Suppressor macrophage treated with lipopolysaccharide for 4 hours (primary cell): Measurements from ENCODE around the gene PSME3.

Experiments used
- DNase-seq: peaks from one replicate; pipeline ENCODE4 v3.0.0-alpha.2; 2020

PSME3 gene

DNA sequence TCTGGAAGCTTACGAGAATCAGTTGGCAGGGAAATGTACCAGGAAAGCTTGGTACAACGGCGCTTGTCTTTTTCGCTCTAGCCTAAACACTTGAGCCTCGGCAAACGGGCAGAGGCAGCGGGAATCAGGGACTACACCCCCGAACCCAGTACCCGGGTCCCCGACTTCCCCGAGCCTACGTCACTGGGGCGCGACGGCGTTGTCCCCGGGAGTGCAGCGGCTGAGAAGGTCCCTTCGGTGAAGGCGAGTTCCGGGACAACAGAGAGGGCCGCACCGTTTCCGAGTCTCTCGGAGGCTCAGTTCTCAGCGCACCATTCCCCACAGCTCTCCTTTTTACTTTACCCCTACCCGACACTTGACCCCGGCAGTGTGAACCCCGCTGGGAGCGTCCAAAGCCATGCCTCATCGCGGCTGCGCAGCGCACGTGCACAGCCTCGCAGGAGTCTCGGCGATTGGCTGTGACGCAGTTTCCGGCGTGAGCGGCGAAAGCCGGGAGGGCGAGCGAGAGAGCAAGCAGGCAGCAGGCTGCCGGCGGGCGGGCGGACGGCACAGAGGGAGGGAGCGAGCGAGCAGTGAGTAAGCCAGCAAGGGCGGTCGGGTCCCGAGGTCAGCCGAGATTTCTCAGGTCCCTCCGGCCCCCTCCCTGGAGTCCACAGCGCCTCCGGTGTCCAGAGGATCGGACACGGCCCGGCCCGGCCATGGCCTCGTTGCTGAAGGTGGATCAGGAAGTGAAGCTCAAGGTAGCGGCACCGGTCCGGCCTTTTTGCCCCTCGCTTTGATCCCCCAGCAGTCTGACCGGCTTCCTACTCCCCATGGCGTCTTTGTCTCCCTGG, at the start of gene PSME3:
TSS of gene PSME3 (plus strand) at position 464 of the 833 bp plus-strand sequence. CDS start at position 699, 235 bp downstream.
- DNase-seq: peak; percentile 94

DNA sequence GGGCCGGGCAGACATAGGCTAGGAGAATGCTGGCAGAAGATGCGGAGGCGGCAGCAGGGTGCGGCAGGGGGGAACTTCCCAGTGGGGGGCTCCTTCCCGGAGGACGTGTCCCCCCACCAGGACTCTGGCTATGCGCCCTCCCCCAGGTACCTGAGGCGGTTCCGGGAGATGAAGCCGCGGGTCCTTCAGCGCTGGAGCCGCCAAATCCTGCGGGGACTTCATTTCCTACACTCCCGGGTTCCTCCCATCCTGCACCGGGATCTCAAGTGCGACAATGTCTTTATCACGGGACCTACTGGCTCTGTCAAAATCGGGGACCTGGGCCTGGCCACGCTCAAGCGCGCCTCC, 49.4 kb upstream of the PSME3 start:
- no peak for DNase-seq

- peak; percentile 43 for DNase-seq
These were observed 48.8 kb upstream of the PSME3 start for GRCh38 chr17:42784409-42784808.

DNA sequence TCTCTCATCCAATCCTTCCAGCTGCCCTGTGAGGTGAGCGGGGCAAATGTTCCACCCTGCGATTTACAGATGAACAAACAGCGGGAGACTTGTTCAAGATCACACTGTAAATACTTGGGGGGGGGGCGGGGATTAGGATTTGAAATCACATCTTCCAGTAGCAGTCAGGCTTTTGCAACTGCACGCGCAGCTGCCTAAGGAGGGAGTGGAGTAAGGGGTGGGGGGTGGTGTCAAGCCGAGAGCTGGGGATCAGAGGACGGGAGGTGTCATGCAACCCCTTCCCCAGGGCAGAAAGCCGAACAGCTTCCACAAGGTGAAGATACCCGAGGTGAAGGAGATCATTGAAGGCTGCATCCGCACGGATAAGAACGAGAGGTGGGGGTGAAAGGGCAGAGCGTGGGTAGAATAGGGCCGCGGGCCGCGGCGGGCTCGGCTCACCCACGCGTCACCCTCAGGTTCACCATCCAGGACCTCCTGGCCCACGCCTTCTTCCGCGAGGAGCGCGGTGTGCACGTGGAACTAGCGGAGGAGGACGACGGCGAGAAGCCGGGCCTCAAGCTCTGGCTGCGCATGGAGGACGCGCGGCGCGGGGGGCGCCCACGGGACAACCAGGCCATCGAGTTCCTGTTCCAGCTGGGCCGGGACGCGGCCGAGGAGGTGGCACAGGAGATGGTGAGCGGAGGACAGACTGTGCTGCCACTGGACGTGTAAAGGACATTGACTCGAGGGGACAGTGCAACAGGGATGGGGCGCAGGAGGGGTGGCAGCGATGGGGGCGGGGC, 48.2 kb upstream of the PSME3 start:
- DNase-seq: no peak

DNA sequence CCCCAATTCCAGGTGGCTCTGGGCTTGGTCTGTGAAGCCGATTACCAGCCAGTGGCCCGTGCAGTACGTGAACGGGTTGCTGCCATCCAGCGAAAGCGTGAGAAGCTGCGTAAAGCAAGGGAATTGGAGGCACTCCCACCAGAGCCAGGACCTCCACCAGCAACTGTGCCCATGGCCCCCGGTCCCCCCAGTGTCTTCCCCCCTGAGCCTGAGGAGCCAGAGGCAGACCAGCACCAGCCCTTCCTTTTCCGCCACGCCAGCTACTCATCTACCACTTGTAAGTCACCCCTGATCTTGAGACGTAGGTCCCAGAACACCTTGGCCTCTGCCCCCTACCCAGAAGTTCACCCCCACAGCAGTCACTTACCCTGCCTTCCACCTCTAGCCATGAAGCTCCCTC, 45.9 kb upstream of the PSME3 start:
- DNase-seq: no peak

- DNase-seq: no peak
These were observed 41.2 kb upstream of the PSME3 start for GRCh38 chr17:42791948-42792347.

GRCh38 chr17:42792545-42792944, 40.7 kb upstream of the PSME3 start:
- DNase-seq: no peak

DNA sequence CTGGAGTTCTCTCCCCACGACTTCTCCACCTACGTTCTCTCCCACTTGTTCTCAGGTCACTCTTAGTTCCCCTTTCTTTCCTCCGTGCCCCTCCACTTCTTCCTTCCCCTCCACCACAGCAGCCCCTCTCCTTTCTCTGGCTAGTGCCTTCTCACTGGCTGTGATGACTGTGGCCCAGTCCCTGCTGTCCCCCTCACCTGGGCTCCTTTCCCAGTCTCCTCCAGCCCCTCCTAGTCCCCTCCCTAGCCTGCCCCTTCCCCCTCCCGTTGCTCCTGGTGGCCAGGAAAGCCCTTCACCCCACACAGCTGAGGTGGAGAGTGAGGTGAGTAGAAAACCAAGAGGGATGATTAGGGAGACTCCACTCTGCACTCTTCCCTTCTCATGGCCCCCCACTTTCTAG, 38.1 kb upstream of the PSME3 start:
- DNase-seq: no peak

DNA sequence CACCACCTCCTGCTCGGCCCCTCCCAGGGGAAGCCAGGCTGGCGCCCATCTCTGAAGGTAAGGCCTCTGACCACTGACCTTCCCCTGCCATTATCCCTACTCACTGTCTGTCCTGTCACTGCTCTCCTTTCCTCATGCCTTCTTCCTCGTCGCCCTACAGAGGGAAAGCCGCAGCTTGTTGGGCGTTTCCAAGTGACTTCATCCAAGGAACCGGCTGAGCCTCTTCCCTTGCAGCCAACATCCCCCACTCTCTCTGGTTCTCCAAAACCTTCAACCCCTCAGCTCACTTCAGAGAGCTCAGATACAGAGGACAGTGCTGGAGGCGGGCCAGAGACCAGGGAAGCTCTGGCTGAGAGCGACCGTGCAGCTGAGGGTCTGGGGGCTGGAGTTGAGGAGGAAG, 37.7 kb upstream of the PSME3 start:
- no peak for DNase-seq

GRCh38 chr17:42796066-42796758, 37.0 kb upstream of the PSME3 start:
- DNase-seq: no peak

GRCh38 chr17:42797067-42798007, 35.9 kb upstream of the PSME3 start:
- no peak for DNase-seq

DNA sequence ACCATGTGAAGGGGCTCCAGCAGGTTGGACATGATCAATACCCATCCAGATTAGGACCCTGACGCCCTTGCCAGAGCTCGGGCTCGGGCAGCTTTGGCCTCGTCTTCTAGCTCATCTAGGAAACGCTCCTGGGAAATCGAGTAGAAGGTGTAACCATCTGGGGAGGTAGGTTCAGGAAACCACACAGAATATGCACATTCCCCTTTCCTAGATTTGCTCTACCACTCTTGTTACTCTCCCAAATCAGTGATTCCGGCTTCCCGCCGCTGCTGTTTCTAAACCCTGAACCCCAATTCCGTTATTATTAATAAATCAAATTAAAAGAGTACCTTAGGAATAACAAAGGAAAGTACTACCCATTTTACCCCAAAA, 35.2 kb upstream of the PSME3 start:
- DNase-seq: no peak

DNA sequence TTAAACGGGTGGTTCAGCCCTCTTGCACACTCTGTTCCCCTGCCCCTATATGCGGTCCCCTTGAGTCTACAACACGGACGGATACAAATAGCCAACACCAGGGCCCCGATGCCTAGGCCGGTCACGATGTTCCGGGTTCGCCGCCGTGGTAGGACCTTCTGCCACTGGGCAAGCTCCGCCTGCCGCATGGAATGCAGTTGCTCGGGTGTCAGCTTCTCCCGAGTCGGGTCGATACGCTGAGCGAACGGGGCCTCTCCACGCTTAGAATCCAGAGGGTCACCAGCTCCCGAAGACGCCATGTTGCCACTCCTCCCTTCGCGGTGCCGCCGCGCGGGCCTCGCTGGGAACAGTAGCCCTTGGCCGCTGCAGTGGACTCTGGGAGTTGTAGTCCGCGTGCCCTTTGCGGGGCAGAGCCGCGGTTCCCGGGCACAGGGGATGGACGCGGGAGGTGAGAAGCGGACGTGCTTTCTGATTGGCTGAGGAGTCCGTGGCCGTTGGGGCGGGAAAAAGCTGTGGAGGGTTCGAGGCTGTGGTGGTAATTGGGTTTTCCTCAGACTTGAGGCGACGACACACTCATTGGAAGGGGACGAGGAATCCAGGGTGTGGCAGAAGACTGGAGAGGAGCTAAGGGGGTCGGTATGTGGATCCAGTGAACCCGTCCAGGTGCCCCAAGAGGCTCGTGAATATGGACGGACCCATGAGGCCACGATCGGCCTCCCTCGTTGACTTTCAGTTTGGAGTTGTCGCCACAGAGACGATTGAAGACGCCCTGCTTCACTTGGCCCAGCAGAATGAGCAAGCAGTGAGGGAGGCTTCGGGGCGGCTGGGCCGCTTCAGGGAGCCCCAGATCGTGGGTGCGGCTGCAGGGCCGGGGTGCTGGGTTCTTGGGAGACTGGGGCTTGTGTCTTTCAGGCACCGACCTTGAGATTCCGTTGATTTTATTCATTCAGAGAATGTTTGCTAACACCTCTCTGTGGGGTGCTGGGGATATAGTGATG, 34.5 kb upstream of the PSME3 start, which contains the start of the genes CNTD1 and COA3:
TSS of gene CNTD1 (plus strand) at position 479 of the 998 bp plus-strand sequence. CDS start at position 686, 207 bp downstream.
TSS of gene COA3 (minus strand) at position 322 of the 998 bp plus-strand sequence. CDS start at position 299, 23 bp downstream.
- peak; percentile 85 for DNase-seq

DNA sequence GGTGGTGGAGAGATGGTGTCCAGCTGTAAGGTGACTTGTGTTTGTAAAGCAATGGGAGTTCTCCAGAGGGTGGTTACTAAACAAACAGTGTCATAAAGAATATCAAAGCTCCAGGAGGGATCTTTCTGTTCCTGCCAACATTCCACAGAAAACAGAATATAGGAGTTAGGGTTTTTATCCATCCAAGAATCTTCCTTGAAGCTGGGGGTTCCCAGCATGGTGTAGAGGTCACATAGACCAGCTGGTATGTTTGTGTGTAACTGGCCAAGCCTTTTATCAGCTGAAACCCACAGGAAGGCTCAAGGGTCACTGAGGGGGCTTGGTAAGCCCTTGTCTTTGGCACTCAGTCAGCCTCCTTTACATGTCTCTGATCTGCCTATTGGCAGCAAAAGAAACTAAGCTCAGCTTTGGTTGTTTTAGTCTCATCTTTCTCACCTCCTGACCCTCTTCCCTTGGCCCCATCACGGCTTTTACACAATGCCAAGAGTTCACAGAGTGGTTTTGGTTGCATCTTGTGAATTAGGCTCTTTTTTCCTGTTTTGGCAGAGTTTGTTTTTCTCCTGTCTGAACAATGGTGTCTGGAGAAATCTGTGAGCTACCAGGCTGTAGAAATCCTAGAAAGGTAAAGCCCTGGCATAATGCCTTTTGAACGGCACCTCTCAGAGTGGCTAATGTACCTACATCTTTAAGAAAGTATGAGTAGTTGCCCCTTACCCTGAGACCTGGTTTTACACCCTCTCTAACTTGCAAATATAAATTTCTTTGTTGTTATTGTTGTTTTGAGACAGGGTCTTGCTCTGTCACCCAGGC, 29.9 kb upstream of the PSME3 start:
- DNase-seq: no peak

DNA sequence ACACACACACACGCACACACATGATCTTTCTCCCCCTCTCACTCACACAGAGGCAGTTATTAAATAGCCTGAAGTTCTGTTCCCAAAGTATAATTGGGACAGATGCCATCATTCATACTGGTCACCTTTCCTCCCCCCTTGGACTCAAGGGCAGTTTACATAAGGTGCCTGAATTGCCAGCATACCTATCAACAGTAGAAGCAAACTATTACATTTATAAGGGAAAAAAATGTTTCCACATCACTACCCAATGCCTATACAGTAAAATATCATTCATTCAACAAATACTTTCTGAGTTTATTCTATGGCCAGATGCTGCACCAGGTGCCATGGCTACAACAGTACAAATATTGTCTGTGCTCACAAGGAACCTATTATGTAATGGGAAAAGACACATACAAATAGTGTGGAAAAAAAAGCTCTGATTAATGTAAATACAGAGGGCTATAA, 28.3 kb upstream of the PSME3 start:
- DNase-seq: no peak

- DNase-seq: no peak
These were observed 26.9 kb upstream of the PSME3 start for GRCh38 chr17:42806249-42806648.

DNA sequence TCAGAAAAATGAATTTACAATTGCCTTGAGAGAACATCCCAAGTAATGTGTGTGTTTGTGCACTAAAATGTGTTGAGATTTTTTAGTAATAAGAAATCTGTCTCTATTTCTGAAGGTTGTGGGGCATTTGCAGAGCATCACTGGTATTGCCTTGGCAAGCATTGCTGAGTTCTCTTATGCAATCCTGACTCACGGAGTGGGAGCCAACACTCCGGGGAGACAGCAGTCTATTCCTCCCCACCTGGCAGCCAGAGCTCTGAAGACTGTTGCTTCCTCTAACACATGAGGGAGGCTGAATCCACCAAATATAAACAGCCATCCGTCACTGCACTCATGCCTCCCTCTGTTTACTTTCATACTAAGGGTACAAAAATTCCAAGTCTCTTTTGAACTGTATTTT, 23.9 kb upstream of the PSME3 start:
- DNase-seq: no peak

GRCh38 chr17:42814633-42815399, 18.4 kb upstream of the PSME3 start:
- no peak for DNase-seq

GRCh38 chr17:42817866-42818265, 15.3 kb upstream of the PSME3 start:
- no peak for DNase-seq
